Activated CD4-positive, alpha-beta T cell treated with anti-CD3 and anti-CD28 coated beads, Interleukin-2, Interleukin-4, amounts not matched to agents 100 ng/mL and 50 ng/mL, durations not matched to agents 16 hours and 8 hours (primary cell): ENCODE results near the gene SLC16A5.

Source experiments
- DNase-seq: peaks from one replicate; pipeline ENCODE4 v3.0.0-alpha.2; 2020; ENCODE audit warnings: low spot score

SLC16A5 gene

GRCh38 chr17:75087182-75087557 is 584 bp upstream of the SLC16A5 start:
- no peak for DNase-seq

DNA sequence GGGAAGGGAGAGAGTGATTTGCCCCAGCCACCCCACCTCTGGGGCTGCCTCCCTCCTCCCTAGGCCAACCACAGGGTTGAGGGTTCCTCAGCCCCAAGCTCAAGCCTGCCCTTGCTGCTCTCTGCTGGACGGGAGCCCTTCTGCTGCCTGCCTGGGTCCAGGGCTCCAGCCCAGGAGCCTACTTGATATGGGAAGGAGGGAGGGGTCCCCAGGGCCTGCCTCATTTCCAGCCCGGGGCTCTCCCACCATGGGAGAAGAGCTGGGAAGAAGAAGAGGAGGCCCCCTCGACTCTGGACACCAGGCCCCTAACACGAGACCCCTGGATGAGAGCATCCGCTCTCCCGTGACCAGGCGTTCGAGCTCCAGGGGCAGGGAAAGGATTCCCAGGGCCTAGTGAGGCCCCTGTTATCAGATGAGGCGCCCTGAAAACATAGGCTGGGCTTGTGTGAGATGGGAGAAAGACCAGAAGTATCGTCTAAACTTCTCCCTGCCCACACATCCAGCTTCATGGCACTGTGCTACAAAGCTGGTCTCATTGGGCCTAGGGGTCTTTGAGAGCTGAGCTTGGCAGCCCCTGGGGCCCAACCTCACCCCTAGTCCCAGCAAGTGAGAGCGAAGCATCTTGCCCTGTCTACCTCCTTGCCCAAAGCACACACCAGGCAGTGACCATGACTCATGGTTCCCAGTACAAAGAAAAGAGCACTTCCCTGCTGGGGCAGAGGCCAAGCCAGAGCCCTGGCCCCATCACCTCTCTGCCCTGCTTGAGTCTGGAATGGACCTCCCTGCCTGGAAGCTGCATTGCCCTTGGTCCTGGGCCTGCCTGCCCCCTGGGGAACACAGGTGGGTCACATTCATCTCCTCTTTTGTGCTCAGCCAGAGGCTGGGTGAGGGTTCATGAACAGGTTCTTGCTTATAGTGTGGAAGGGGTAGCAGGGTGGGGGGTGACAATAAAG is 987 bp downstream of the SLC16A5 start:
- DNase-seq, result no peak

DNA sequence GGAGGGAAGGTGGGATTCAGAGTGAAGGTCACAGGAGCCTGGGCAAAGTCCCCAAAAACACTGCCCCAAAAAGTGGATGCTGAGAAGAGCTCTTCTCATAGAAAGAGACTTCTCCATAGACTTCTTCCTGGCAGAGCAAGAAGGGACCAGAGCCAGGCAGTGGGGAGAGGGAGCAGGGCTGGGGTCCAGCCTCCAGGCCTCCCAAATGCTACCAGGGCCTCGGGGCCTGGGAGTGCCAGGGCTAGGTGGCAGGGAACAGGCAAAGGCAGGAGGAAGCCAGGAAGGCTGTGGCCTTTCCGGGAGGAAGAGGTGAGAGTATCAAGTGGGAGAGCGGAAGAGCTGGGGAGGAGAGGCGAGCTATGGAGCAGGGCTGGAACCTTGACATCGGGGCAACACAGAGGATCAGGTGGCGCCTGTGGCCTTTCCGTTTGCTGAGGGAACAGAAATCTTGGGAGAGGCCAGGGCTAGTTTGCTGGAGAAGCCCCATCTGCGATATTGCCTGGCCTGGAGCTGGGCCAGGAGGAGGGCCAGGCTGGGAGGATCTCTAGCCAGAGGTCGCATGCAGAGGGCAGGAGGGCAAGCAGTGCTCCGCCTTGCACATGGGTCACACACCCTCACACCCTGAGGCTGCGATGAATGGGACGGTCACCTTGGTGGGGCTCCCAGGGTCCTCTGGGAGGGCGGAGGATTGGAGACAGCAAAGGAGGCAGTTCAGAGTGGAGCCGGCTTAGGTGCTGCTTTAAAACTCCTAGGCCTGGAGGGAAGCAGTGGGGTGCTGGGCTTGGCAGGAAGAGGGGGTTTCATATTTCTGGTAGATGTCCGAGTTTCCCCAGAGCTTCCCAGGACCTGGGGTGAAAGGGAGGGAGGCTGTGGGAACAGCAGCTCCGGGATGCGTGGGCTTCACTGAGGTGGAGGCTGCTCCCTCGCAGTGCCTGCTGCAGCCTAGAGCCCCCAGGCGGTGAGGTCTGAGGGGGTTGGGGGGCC is 3.4 kb downstream of the SLC16A5 start:
- DNase-seq, result no peak

- no peak for DNase-seq
Observed at GRCh38 chr17:75091855-75092327, 4.1 kb downstream of the SLC16A5 start.

DNA sequence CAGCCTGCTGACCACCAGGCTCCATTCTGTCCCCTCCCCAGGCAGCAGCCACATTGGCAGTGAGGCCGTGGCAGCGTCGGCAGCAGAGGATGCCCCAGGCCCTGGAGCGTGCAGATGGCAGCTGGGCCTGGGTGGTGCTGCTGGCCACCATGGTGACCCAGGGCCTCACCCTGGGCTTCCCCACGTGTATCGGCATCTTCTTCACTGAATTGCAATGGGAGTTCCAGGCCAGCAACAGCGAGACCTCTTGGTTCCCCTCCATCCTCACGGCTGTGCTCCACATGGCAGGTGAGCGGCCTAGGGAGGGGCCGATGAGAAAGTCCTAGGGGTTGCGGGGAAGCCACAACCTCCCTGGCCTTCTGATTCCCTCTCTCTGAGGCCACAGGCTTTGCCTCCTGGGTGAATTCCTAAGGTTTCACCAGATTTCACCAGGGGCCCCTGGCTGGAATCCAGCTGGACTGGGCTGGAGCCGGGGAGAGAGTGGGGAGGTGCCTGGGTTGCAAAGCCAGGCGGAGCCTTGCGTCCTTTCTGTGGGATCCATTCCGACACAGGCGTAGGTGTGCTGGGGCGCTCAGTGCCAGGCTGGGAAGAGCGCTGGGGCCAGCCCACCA is 5.9 kb downstream of the SLC16A5 start:
- no peak for DNase-seq

GRCh38 chr17:75094871-75095399 is 7.2 kb downstream of the SLC16A5 start:
- no peak for DNase-seq

DNA sequence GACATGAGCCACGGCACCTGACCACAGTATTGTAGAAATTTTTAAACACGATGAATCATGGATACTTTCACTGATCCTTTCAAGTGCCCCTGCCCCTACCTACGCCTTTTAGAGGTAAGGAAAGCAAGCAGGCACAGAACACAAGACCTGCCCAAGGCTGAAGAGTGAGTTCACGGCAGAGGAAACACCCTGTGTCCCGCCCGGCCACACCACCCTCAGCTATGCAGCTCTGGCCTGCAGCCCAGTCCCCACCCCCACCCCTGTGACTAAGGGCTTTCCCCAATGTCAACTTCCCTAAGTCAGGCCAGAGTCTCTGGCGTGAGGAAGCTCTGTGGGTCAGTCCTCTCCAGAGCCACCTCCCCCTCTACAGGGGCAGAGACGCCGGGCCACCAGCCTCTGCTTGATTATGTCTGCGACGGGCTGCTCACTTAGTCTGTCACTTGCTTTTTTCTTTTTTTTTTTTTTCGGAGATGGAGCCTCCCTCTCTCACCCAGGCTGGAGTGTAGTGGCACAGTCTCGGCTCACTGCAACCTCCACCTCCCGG is 8.4 kb downstream of the SLC16A5 start:
- DNase-seq, result no peak

DNA sequence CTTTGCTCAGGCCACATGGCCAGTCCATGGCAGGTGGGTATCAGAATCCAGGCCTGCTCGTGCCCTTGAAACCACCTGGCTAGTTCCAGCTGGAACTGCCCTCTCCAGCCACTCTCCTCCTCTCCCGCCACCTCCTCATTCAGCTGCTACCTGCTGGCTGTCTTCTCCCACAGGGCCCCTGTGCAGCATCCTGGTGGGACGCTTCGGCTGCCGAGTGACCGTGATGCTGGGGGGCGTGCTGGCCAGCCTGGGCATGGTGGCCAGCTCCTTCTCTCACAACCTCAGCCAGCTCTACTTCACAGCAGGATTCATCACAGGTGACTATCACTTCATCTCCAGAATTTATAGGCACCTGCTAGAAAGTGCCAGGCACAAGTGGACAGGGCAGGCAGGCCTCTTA is 10.1 kb downstream of the SLC16A5 start:
- no peak for DNase-seq

- DNase-seq, result no peak
Observed at GRCh38 chr17:75098861-75099260, 11.1 kb downstream of the SLC16A5 start.

DNA sequence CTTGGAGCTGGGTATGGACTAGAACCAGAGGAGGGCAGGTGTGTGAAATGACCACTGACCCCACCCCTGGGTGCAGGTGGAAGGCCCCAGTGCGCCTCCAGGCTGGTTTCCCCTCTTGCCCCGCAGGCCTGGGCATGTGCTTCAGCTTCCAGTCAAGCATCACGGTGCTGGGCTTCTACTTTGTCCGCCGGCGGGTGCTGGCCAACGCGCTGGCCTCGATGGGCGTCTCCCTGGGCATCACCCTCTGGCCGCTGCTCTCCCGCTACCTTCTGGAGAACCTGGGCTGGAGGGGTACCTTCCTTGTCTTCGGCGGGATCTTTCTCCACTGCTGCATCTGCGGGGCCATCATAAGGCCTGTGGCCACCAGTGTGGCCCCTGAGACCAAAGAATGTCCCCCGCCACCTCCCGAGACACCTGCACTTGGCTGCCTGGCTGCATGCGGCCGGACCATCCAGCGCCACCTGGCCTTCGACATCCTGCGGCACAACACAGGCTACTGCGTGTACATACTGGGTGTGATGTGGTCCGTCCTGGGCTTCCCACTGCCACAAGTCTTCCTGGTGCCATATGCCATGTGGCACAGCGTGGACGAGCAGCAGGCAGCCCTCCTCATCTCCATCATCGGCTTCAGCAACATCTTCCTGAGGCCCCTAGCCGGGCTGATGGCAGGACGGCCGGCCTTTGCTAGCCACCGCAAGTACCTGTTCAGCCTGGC is 12.3 kb downstream of the SLC16A5 start:
- no peak for DNase-seq

GRCh38 chr17:75102385-75102821 is 14.6 kb downstream of the SLC16A5 start:
- no peak for DNase-seq

DNA sequence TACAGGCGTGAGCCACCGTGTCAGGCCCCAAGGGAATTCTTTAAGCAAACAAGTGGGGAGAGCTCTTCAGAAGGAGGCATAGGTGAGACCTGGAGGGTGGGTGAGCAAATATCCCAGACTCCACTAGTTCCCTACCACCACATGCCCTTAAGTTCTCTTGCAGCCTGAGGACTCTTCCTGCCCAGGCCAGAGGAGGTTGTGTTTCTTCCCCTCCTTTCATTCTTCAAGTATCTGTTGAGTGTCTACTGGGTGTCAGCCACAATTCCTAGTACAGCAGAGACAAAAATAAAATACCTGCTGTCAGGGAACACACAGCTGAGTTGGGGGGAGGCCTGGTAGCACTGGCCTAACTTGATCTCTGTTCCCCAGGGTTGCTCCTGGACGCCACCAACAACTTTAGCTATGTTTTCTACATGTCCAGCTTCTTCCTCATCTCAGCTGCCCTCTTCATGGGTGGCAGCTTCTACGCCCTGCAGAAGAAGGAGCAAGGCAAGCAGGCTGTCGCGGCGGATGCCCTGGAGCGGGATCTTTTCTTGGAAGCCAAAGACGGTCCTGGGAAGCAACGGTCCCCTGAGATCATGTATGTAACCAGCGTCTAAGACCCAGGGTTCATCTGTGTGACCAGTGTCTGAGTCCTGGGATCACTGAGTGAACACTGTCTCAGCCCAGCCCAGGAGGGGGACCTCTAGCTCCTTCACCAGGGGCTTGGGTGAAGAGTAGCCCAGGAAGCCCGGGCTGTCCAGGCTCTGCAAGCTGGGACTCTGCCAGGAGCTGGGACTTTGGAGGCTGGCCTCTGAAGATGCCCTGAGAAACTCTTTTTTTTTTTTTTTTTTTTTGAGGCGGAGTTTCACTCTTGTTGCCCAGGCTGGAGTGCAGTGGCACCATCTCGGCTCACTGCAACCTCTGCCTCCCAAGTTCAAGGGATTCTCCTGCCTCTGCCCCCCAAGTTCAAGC is 16.1 kb downstream of the SLC16A5 start:
- DNase-seq, result no peak

GRCh38 chr17:75105126-75106080 is 17.6 kb downstream of the SLC16A5 start:
- DNase-seq, result no peak

- DNase-seq, result no peak
Observed at GRCh38 chr17:75108193-75108592, 20.4 kb downstream of the SLC16A5 start.

DNA sequence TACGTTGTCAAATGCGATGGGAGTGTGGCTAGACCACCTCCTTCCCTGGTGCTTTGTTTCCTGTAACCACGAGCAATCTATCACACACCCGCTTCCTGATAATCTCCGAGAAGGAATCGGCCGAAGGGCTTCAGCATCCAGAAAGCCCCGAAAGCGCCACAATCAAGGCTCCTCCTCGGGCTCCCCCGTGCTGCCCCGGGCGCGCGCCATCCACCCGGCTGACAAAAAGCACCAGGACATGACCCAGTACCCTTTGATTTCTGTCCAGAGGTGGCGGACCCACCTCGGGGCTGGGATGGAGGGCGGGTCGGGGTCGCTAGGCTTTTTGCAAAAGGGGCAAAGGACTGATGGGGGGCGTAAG is 21.3 kb downstream of the SLC16A5 start:
- DNase-seq, result no peak

GRCh38 chr17:75109407-75110233 is 21.9 kb downstream of the SLC16A5 start, which contains the start of gene ARMC7:
Gene ARMC7 (plus strand): TSS chr17:75109969. CDS start chr17:75110289, 320 bp downstream.
- peak; percentile 93 for DNase-seq

DNA sequence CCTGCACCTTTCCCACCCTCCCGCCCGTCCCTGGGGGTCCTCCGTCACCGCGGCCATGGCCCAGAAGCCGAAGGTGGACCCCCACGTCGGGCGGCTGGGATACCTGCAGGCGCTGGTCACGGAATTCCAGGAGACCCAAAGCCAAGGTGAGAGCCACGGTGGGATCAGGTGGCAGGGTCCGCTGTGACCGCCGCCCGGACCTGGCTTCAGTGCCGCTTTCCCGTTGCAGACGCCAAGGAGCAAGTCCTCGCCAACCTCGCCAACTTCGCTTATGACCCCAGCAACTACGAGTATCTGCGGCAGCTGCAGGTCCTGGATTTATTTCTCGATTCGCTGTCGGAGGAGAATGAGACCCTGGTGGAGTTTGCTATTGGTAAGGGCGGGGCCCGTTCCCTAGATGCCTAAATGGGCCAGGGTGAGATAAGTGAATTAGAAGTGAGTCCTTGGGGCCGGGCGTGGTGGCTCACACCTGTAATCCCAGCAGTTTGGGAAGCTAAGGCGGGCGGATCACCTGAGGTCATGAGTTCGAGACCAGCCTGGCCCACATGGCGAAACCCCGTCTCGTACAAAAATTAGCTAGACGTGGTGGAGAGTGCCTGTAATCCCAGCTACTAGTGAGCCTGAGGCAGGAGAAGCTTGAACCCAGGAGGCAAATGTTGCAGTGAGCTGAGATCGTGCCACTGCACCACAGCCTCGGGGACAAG is 22.6 kb downstream of the SLC16A5 start:
- no peak for DNase-seq
